GM12878 (cell line): ENCODE results near the gene IAPP. TPM values are rescaled to one million over a fixed set of nuclear protein-coding genes. Genes with fewer than 3 reads are reported as not detected.
"Not testable (repeated sequence)": the region's sequence is repeated elsewhere in the genome, so short reads cannot be mapped to it uniquely, and the experiment has no call there.

Experiments used
- ATAC-seq: fragments of 200-7000 bp; cut with Tn5 transposase; 3 replicates; pipeline ENCODE4 v1.9.1; 2020; ENCODE audit warnings: mild to moderate bottlenecking, moderate library complexity
- BruUV-seq: library from RNA; stranded (reverse); fragments of 400-500 nt; replicated peaks from 2 replicates; lab custom pipeline; 2021; lab: Mats Ljungman, UMichigan
- CTCF ChIA-PET: fragments of 300-600 bp; sonication (Branson Sonifier 250); formaldehyde crosslinking; extraction: SDS; loops from one replicate; lab custom pipeline; 2021; ENCODE audit warnings: inconsistent platforms; lab: Yijun Ruan, JAX
- POLR2A ChIA-PET: fragments of 350-600 bp; formaldehyde crosslinking; extraction: SDS; loops from one replicate; lab custom pipeline; 2021; ENCODE audit warnings: inconsistent platforms; lab: Charles Lee
- RAD21 ChIA-PET: fragments of 300-600 bp; sonication (Branson Sonifier 250); formaldehyde crosslinking; loops from one replicate; lab custom pipeline; 2023; ENCODE audit warnings: antibody characterized with exemption; ENCODE audit not compliant: unreplicated experiment; lab: Charles Lee
- SMC1A ChIA-PET: fragments of 300-600 bp; sonication (Branson Sonifier 250); formaldehyde crosslinking; loops from one replicate; lab custom pipeline; 2023; ENCODE audit not compliant: unreplicated experiment, uncharacterized antibody; lab: Charles Lee
- DNase-seq: peaks from one replicate; pipeline ENCODE4 v3.0.0-alpha.2; 2011; ENCODE audit warnings: low read depth, low spot score
- FAIRE-seq: peaks from 3 replicates; lab custom pipeline; 2011; peaks lifted over from hg19 to GRCh38; lab: Jason Lieb, UNC
- H2AFZ ChIP-seq: 2 replicates; pipeline ENCODE4 v1.6.0; 2011; ENCODE audit warnings: low read depth, low read length, control low read depth; ENCODE audit not compliant: control insufficient read depth
- H3K27ac ChIP-seq: 2 replicates; pipeline ENCODE4 v1.5.1; 2011; ENCODE audit warnings: control low read depth; ENCODE audit not compliant: control insufficient read depth, insufficient read depth
- H3K27me3 ChIP-seq, 2 experiments: replicated peaks in 1 of 2; 2 replicates each; pipeline versions ENCODE4 v1.6.0 to v1.6.1; 2011; ENCODE audit warnings: low read length in 1 of 2; ENCODE audit not compliant: control insufficient read depth in 2 of 2, insufficient read depth in 2 of 2
- H3K36me3 ChIP-seq, 2 experiments: 2 replicates each; pipeline ENCODE4 v1.5.1; 2011; ENCODE audit warnings: low read length in 1 of 2; ENCODE audit not compliant: control insufficient read depth in 2 of 2, insufficient read depth in 2 of 2
- H3K4me1 ChIP-seq: 2 replicates; pipeline ENCODE4 v1.6.1; 2011; ENCODE audit warnings: mild to moderate bottlenecking, low read length, moderate library complexity, mixed read lengths; ENCODE audit not compliant: control insufficient read depth, insufficient read depth
- H3K4me2 ChIP-seq: 2 replicates; pipeline ENCODE4 v1.6.0; 2011; ENCODE audit warnings: control low read depth; ENCODE audit not compliant: control insufficient read depth, insufficient read depth
- H3K4me3 ChIP-seq: fragments of 200-600 bp; sonication (generic); 2 replicates; pipeline ENCODE4 v1.5.1; 2016
- H3K79me2 ChIP-seq: 2 replicates; pipeline ENCODE4 v1.6.0; 2011; ENCODE audit warnings: low read length; ENCODE audit not compliant: control insufficient read depth, insufficient read depth
- H3K9ac ChIP-seq: 2 replicates; pipeline ENCODE4 v1.8.0; 2011; ENCODE audit warnings: low read length, control low read depth, mixed read lengths; ENCODE audit not compliant: control insufficient read depth, insufficient read depth
- H3K9me3 ChIP-seq: replicated peaks from 3 replicates; pipeline ENCODE4 v1.5.1; 2011; ENCODE audit warnings: mild to moderate bottlenecking, low read length; ENCODE audit not compliant: control insufficient read depth, insufficient read depth
- H4K20me1 ChIP-seq: 2 replicates; pipeline ENCODE4 v1.6.0; 2011; ENCODE audit not compliant: control insufficient read depth, insufficient read depth
- WGBS: methylation state at CpG from one replicate; pipeline ENCODE4 v1.1.6; 2016; ENCODE audit warnings: low lambda C conversion rate; ENCODE audit not compliant: insufficient replicate concordance, insufficient coverage; ENCODE audit errors: missing lambda C conversion rate; 5-methylcytosine and 5-hydroxymethylcytosine counted together
- in situ Hi-C: fragments of 300-500 bp; cut with MboI; formaldehyde crosslinking; loops from 9 replicates; pipeline ENCODE4 v1.14.3; 2018; ENCODE audit warnings: mixed read lengths
- intact Hi-C: fragments of 100-400 bp; cut with micrococcal nuclease; formaldehyde crosslinking; loops from one replicate; pipeline ENCODE4 v1.14.2; 2022; ENCODE audit not compliant: unreplicated experiment
- polyA plus RNA-seq, 11 experiments: library from polyadenylated mRNA; depleted of rRNA in 4 of 11; unstranded in 6 of 11; stranded (reverse) in 5 of 11; fragments of >200 nt; fragmentation: Nextera tagmentation in 4 of 11; fragmentation: Illumina TruSeq in 1 of 11; extraction: Ambion mirVana in 4 of 11; extraction: Trizol in 1 of 11; gene quantifications; 1 replicate in 1 of 11; 2 replicates in 10 of 11; pipeline versions ENCODE4 v1.2.1 to v1.2.3, GENCODE V29; 2011 to 2016; ENCODE audit warnings: inconsistent platforms in 2 of 11, missing spikeins in 2 of 11, low read depth in 1 of 11
- total RNA-seq, 4 experiments: library from RNA; depleted of rRNA in 3 of 4; stranded (reverse); fragments of >200 nt in 3 of 4; fragmentation: Illumina TruSeq in 1 of 4; extraction: Trizol in 1 of 4; gene quantifications; 2 replicates each; pipeline versions ENCODE4 v1.2.1 to v1.2.3, GENCODE V29; 2013 to 2021

IAPP gene
- total and polyA plus RNA-seq, 10 of the 15 experiments (the other 5 are each of a cell fraction or from before 2014, with no cell fraction given): not detected

- H2AFZ ChIP-seq, BruUV-seq, FAIRE-seq, H4K20me1 ChIP-seq, DNase-seq, intact Hi-C loops, H3K4me2 ChIP-seq, POLR2A ChIA-PET, ATAC-seq, H3K27ac ChIP-seq, H3K9me3 ChIP-seq, H3K4me1 ChIP-seq, H3K79me2 ChIP-seq, H3K36me3 ChIP-seq, RAD21 ChIA-PET, H3K4me3 ChIP-seq, H3K27me3 ChIP-seq, H3K9ac ChIP-seq, in situ Hi-C loops: not testable (repeated sequence)
- WGBS: 20% methylated on average over 5 of the region's 5 CpGs
- ChIA-PET CTCF (interaction anchor here (0.8 kb wide), 1 partner anchor 24 kb away, joined by 3 read pairs; no protein-coding TSS in a partner anchor), SMC1A (interaction anchor here (1.5 kb wide), 1 partner anchor 11 kb away, joined by 3 read pairs; no protein-coding TSS in a partner anchor)
Measured at GRCh38 chr12:21418398-21418797, 45.7 kb downstream of the IAPP start.

DNA sequence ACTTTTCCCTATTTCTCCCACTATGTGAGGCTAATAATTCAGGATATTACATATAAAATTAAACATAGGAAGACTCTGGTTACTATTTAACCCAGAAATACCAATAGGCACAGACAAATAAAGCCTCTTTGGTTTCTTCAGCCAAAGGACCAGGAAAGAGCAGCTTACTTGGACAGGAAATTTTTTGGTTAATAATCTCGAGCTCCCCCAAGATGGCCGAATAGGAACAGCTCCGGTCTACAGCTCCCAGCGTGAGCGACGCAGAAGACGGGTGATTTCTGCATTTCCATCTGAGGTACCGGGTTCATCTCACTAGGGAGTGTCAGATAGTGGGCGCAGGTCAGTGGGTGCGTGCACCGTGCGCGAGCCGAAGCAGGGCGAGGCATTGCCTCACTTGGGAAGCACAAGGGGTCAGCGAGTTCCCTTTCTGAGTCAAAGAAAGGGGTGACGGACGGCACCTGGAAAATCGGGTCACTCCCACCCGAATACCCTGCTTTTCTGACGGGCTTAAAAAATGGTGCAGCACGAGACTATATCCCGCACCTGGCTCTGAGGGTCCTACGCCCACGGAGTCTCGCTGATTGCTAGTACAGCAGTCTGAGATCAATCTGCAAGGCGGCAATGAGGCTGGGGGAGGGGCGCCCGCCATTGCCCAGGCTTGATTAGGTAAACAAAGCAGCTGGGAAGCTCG is 46.5 kb downstream of the IAPP start:
- H4K20me1 ChIP-seq, FAIRE-seq, POLR2A ChIA-PET, H3K4me2 ChIP-seq, H3K4me3 ChIP-seq, H3K27me3 ChIP-seq, CTCF ChIA-PET, ATAC-seq, H3K36me3 ChIP-seq, DNase-seq, H3K4me1 ChIP-seq, H3K9me3 ChIP-seq, BruUV-seq, H3K79me2 ChIP-seq, in situ Hi-C loops, H3K9ac ChIP-seq, H3K27ac ChIP-seq, intact Hi-C loops, H2AFZ ChIP-seq, RAD21 ChIA-PET: not testable (repeated sequence)
- SMC1A ChIA-PET: interaction anchor here (1.5 kb wide), 1 partner anchor 11 kb away, joined by 3 read pairs; no protein-coding TSS in a partner anchor
- 65% methylated on average over 28 of the region's 30 CpGs for WGBS
